Mucosa of descending colon (tissue), 3 donors: ENCODE results near the gene MYO9B. TPM values are rescaled to one million over a fixed set of nuclear protein-coding genes. Genes with fewer than 3 reads are reported as not detected.
"Not testable (repeated sequence)": the region's sequence is repeated elsewhere in the genome, so short reads cannot be mapped to it uniquely, and the experiment has no call there.

Source experiments
- ATAC-seq: fragments of 200-7000 bp; cut with Tn5 transposase; one replicate; pipeline ENCODE4 v1.9.1; 2020; ENCODE audit warnings: mild to moderate bottlenecking, moderate library complexity
- DNase-seq, 3 donors: peaks; one replicate each; pipeline ENCODE4 v3.0.0-alpha.2; 2020
- H3K36me3 ChIP-seq: fragments of 200-600 bp; one replicate; pipeline ENCODE4 v1.8.0; 2021; ENCODE audit warnings: low read depth, mild to moderate bottlenecking
- H3K4me1 ChIP-seq: fragments of 200-600 bp; one replicate; pipeline ENCODE4 v1.8.0; 2021; ENCODE audit warnings: low read depth, mild to moderate bottlenecking
- H3K4me3 ChIP-seq: fragments of 200-600 bp; one replicate; pipeline ENCODE4 v1.8.0; 2021; ENCODE audit warnings: mild to moderate bottlenecking
- H3K9me3 ChIP-seq: fragments of 200-600 bp; one replicate; pipeline ENCODE4 v1.8.0; 2021; ENCODE audit warnings: mild to moderate bottlenecking
- CTCF ChIP-seq: fragments of 200-600 bp; IDR thresholded peaks from one replicate; pipeline ENCODE4 v1.8.0; 2022; ENCODE audit warnings: antibody characterized with exemption, mild to moderate bottlenecking
- intact Hi-C, 2 donors: fragments of 100-400 bp; cut with DNase I in 1 of 2; cut with micrococcal nuclease in 1 of 2; formaldehyde crosslinking; loops; one replicate each; pipeline versions ENCODE4 v1.11.0 to v1.11.1; 2022; cut with DNase I, micrococcal nuclease
- total RNA-seq, 3 donors: library from RNA; stranded (reverse); fragmentation: NEBNext Ultra II Directional in 2 of 3; extraction: Animal tissue kit (Norgen Biotek cat#: 25700) in 2 of 3; gene quantifications; one replicate each; pipeline versions ENCODE4 v1.2.1 to v1.2.4, GENCODE V29; 2021 to 2023
- donor health status: DM: no; HTN: no; CAD: no; lungs with moderate emphysema.
- donor health status: DM: no; HTN: no; CAD: no.
- donor health status: DM: no; HTN: yes; CAD: no.

MYO9B gene
- total RNA-seq, 3 donors from 2014 or later, result 73.7 to 91.8 (median 90.8) TPM

GRCh38 chr19:17138937-17139598 is 63.5 kb downstream of the MYO9B start:
- peaks cover 5% of the 10 kb centered on the region for H3K4me1 ChIP-seq
- DNase-seq, result no peak
- H3K9me3 ChIP-seq, result no peaks in the 10 kb centered on the region
- intact Hi-C loops, result no loop called here
- no peak for ATAC-seq
- no peak overlapping the region for H3K4me3 ChIP-seq
- H3K36me3 ChIP-seq, result no peaks in the 10 kb centered on the region
- no peak for TF ChIP-seq CTCF

GRCh38 chr19:17144771-17145170 is 69.2 kb downstream of the MYO9B start:
- intact Hi-C loops, result loop anchor here in 1 of 2 donors (10.0 kb wide), 1 partner anchor 50 kb away; no protein-coding TSS in a partner anchor
- not testable (repeated sequence) for H3K36me3 ChIP-seq, DNase-seq, H3K9me3 ChIP-seq, ATAC-seq, H3K4me3 ChIP-seq, H3K4me1 ChIP-seq

- Histone ChIP-seq H3K9me3 (no peaks in the 10 kb centered on the region), H3K4me1 (no peaks in the 10 kb centered on the region), H3K36me3 (no peaks in the 10 kb centered on the region), H3K4me3 (no peak overlapping the region)
- ATAC-seq, result no peak
- no peak for TF ChIP-seq CTCF
- intact Hi-C loops, result loop anchor here in 1 of 2 donors (10.0 kb wide), 1 partner anchor 49 kb away; no protein-coding TSS in a partner anchor
- DNase-seq, result no peak
These were observed 70.2 kb downstream of the MYO9B start for GRCh38 chr19:17145546-17146497.

GRCh38 chr19:17148130-17148529 is 72.6 kb downstream of the MYO9B start:
- TF ChIP-seq CTCF, result no peak
- H3K36me3 ChIP-seq, result no peaks in the 10 kb centered on the region
- intact Hi-C loops, result loop anchor here in 1 of 2 donors (10.0 kb wide), 1 partner anchor 47 kb away; no protein-coding TSS in a partner anchor
- DNase-seq (no peak), ATAC-seq (no peak)
- no peaks in the 10 kb centered on the region for H3K4me1 ChIP-seq
- no peak overlapping the region for H3K4me3 ChIP-seq
- no peaks in the 10 kb centered on the region for H3K9me3 ChIP-seq

- Histone ChIP-seq H3K9me3 (no peaks in the 10 kb centered on the region), H3K4me1 (no peaks in the 10 kb centered on the region), H3K4me3 (no peak overlapping the region), H3K36me3 (peaks cover 2% of the 10 kb centered on the region)
- peak; percentile 53 for ATAC-seq
- no peak for TF ChIP-seq CTCF
- intact Hi-C loops, result loop anchor here in 1 of 2 donors (10.0 kb wide), 1 partner anchor 45 kb away; no protein-coding TSS in a partner anchor
- peak in 1 of 3 donors; percentile 31 for DNase-seq
These were observed 74.0 kb downstream of the MYO9B start for GRCh38 chr19:17149393-17150135.
